ENCODE data around the gene SLC40A1.

DNA sequence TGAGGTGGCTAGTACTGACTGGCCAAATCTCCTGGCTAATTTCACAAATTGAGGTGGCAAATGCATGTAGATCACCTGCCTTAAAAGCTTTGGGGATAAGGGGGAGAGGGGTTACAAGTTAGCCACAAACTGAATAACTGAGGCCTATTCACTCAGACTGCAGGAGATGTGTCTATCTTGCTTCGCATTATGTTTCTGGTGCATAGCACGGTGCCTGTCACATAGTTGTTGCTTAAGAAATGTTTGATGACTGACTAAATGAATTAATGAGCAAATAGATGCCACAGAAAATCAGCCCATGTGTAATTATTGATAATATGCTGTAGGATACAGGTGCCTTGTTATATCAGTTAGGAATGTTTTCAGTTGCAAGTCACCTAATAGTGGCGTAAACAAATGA is 12.5 kb upstream of the SLC40A1 start:
- TF ChIP-seq EZH2 (IDR thresholded peaks at IDR 0.05; ENCODE audit: insufficient read depth, low read length), result no peak
- TF ChIP-seq, protein P1, sequence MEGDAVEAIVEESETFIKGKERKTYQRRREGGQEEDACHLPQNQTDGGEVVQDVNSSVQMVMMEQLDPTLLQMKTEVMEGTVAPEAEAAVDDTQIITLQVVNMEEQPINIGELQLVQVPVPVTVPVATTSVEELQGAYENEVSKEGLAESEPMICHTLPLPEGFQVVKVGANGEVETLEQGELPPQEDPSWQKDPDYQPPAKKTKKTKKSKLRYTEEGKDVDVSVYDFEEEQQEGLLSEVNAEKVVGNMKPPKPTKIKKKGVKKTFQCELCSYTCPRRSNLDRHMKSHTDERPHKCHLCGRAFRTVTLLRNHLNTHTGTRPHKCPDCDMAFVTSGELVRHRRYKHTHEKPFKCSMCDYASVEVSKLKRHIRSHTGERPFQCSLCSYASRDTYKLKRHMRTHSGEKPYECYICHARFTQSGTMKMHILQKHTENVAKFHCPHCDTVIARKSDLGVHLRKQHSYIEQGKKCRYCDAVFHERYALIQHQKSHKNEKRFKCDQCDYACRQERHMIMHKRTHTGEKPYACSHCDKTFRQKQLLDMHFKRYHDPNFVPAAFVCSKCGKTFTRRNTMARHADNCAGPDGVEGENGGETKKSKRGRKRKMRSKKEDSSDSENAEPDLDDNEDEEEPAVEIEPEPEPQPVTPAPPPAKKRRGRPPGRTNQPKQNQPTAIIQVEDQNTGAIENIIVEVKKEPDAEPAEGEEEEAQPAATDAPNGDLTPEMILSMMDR (IDR thresholded peaks at IDR 0.05; ENCODE audit: insufficient read depth, low read depth, low read length), result no peak

All from astrocyte (in vitro differentiated cells and primary cell).